DND-41 (cell line): ENCODE data around the gene SEMA4A.
"Not testable (repeated sequence)": the region's sequence is repeated elsewhere in the genome, so short reads cannot be mapped to it uniquely, and the experiment has no call there.

Experiments used
- ATAC-seq: fragments of 200-7000 bp; cut with Tn5 transposase; 3 replicates; pipeline ENCODE4 v1.9.1; 2021; ENCODE audit warnings: low read depth; ENCODE audit not compliant: insufficient read depth
- DNase-seq: peaks from one replicate; pipeline ENCODE4 v3.0.0-alpha.2; 2020
- H2AFZ ChIP-seq: 2 replicates; pipeline ENCODE4 v1.6.0; 2012; ENCODE audit warnings: low read depth, low read length
- H3K27ac ChIP-seq: 2 replicates; pipeline ENCODE4 v1.5.1; 2012; ENCODE audit warnings: low read length, inconsistent platforms
- H3K27me3 ChIP-seq: fragments of 200-600 bp; sonication (generic); 2 replicates; pipeline ENCODE4 v1.6.0; 2012; ENCODE audit warnings: low read length, mild to moderate bottlenecking, inconsistent platforms; ENCODE audit not compliant: insufficient read depth, poor library complexity
- H3K36me3 ChIP-seq: 2 replicates; pipeline ENCODE4 v1.5.1; 2012; ENCODE audit warnings: low read length, inconsistent platforms; ENCODE audit not compliant: insufficient read depth
- H3K4me1 ChIP-seq: 2 replicates; pipeline ENCODE4 v1.5.1; 2012; ENCODE audit warnings: mild to moderate bottlenecking, low read length; ENCODE audit not compliant: insufficient read depth
- H3K4me2 ChIP-seq: 2 replicates; pipeline ENCODE4 v1.6.0; 2012; ENCODE audit warnings: mild to moderate bottlenecking, moderate library complexity, low read length, inconsistent platforms; ENCODE audit not compliant: insufficient read depth
- H3K4me3 ChIP-seq, 2 experiments: fragments of 200-600 bp in 1 of 2; shearing (Covaris generic) in 1 of 2; 2 replicates each; pipeline ENCODE4 v1.5.1; 2012 to 2016; ENCODE audit warnings: inconsistent platforms in 2 of 2, low read length in 2 of 2, mild to moderate bottlenecking in 2 of 2, low read depth in 1 of 2, moderate library complexity in 1 of 2
- H3K79me2 ChIP-seq: 2 replicates; pipeline ENCODE4 v1.6.0; 2012; ENCODE audit warnings: low read length, inconsistent platforms; ENCODE audit not compliant: insufficient read depth
- H3K9ac ChIP-seq: 2 replicates; pipeline ENCODE4 v1.6.0; 2012; ENCODE audit warnings: low read depth, mild to moderate bottlenecking, inconsistent platforms, low read length, moderate library complexity
- H3K9me3 ChIP-seq: 2 replicates; pipeline ENCODE4 v1.5.1; 2012; ENCODE audit warnings: low read length, moderate library complexity, mild to moderate bottlenecking, inconsistent platforms; ENCODE audit not compliant: insufficient read depth, severe bottlenecking
- H4K20me1 ChIP-seq: 2 replicates; pipeline ENCODE4 v1.6.0; 2012; ENCODE audit warnings: low read length; ENCODE audit not compliant: insufficient read depth
- EZH2 ChIP-seq: IDR thresholded peaks from 3 replicates; pipeline ENCODE4 v1.6.1; 2012; ENCODE audit warnings: borderline replicate concordance, low read depth, mild to moderate bottlenecking, moderate library complexity, low read length, inconsistent platforms; ENCODE audit not compliant: severe bottlenecking
- TF ChIP-seq, protein P1 (sequence below): IDR thresholded peaks from 2 replicates; pipeline ENCODE4 v1.5.1; 2012; ENCODE audit warnings: borderline replicate concordance, low read length, moderate library complexity, mild to moderate bottlenecking; ENCODE audit not compliant: poor library complexity, severe bottlenecking; ENCODE audit errors: extremely low read depth

Gene SEMA4A

DNA sequence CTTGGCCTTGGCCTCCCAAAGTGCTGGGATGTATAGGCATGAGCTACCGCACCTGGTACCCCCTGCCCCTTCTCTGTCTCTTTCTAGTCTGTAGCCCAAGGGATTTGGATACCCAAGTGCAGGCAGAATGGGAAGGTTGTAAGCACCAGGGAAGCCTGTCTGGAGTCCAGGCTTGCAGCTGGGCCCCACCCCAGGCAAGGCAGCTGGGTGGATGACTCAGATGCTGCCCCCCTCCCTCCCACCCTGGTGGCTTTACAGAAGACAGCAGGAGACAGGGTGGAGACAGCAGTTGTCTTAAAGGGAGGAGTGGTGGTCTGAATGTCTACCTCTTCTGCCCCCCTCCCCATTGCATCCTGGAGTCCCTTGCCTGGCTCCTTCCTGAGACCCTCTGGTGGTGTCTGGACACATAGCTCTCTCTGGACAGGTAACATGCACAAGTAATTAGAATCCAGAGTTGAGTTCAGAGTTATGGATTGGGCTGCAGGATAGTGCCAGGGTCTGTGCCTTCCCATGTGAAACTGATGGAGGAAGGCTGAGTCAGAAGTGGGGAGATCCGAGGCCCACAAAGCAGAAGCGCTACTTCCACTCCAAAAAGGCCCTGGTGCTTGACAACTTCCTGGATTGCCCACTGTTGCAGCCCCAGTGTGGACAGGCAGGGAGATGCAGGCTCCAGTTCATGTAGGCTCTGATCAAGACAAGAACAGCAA, 33.7 kb upstream of the SEMA4A start:
- Histone ChIP-seq H3K4me2 (no peak overlapping the region), H3K36me3 (no peaks in the 10 kb centered on the region), H3K79me2 (no peaks in the 10 kb centered on the region), H3K9me3 (no peaks in the 10 kb centered on the region), H3K27ac (no peak overlapping the region), H3K9ac (no peak overlapping the region), H2AFZ (no peak overlapping the region), H3K27me3 (peaks cover 19% of the 10 kb centered on the region), H4K20me1 (0 out of 2 replicates have a peak, but pooled peaks cover 8% of the 10 kb centered on the region), H3K4me3 (no peak overlapping the region), H3K4me1 (no peaks in the 10 kb centered on the region)
- DNase-seq (no peak), ATAC-seq (peak; percentile 56; the same call in 2 of the 3 replicates)
- TF ChIP-seq, protein P1, sequence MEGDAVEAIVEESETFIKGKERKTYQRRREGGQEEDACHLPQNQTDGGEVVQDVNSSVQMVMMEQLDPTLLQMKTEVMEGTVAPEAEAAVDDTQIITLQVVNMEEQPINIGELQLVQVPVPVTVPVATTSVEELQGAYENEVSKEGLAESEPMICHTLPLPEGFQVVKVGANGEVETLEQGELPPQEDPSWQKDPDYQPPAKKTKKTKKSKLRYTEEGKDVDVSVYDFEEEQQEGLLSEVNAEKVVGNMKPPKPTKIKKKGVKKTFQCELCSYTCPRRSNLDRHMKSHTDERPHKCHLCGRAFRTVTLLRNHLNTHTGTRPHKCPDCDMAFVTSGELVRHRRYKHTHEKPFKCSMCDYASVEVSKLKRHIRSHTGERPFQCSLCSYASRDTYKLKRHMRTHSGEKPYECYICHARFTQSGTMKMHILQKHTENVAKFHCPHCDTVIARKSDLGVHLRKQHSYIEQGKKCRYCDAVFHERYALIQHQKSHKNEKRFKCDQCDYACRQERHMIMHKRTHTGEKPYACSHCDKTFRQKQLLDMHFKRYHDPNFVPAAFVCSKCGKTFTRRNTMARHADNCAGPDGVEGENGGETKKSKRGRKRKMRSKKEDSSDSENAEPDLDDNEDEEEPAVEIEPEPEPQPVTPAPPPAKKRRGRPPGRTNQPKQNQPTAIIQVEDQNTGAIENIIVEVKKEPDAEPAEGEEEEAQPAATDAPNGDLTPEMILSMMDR, result no peak
- TF ChIP-seq EZH2, result no peak

- peaks cover 19% of the 10 kb centered on the region for H3K27me3 ChIP-seq
- H4K20me1 ChIP-seq, result peaks cover 13% of the 10 kb centered on the region; the same call in 1 of the 2 replicates
- H3K79me2 ChIP-seq, result no peaks in the 10 kb centered on the region
- H3K27ac ChIP-seq, result no peak overlapping the region
- H3K9me3 ChIP-seq, result no peaks in the 10 kb centered on the region
- H3K4me2 ChIP-seq, result no peak overlapping the region
- H3K4me3 ChIP-seq, result no peak overlapping the region
- H3K4me1 ChIP-seq, result no peaks in the 10 kb centered on the region
- H2AFZ ChIP-seq, result no peak overlapping the region
- TF ChIP-seq, protein P1, result no peak
- TF ChIP-seq EZH2, result no peak
- H3K9ac ChIP-seq, result no peak overlapping the region
- H3K36me3 ChIP-seq, result no peaks in the 10 kb centered on the region
- DNase-seq (no peak), ATAC-seq (no peak)
Observed at GRCh38 chr1:156120318-156120717, 33.1 kb upstream of the SEMA4A start.

- not testable (repeated sequence) for H3K27ac ChIP-seq, DNase-seq, H3K79me2 ChIP-seq, H3K36me3 ChIP-seq, H3K4me2 ChIP-seq, H3K9me3 ChIP-seq, H3K9ac ChIP-seq, ATAC-seq, H3K4me1 ChIP-seq, H3K4me3 ChIP-seq, H2AFZ ChIP-seq
- Histone ChIP-seq H4K20me1 (peaks cover 13% of the 10 kb centered on the region; the same call in 1 of the 2 replicates), H3K27me3 (peaks cover 19% of the 10 kb centered on the region)
Observed at GRCh38 chr1:156121005-156121404, 32.4 kb upstream of the SEMA4A start.

GRCh38 chr1:156121457-156121856, 31.9 kb upstream of the SEMA4A start:
- Histone ChIP-seq H3K36me3 (no peaks in the 10 kb centered on the region), H3K4me1 (peaks cover 5% of the 10 kb centered on the region; the same call in 1 of the 2 replicates), H2AFZ (no peak overlapping the region), H3K27ac (no peak overlapping the region), H3K9me3 (no peaks in the 10 kb centered on the region), H4K20me1 (peaks cover 13% of the 10 kb centered on the region), H3K4me3 (no peak overlapping the region), H3K9ac (no peak overlapping the region), H3K4me2 (no peak overlapping the region), H3K27me3 (peaks cover 19% of the 10 kb centered on the region), H3K79me2 (no peaks in the 10 kb centered on the region)
- no peak for ATAC-seq
- DNase-seq, result no peak
- TF ChIP-seq, protein P1, result no peak
- no peak for TF ChIP-seq EZH2
